GM18868 (cell line): Measurements from ENCODE around the gene KIR2DL4.
"Not testable (repeated sequence)": the region's sequence is repeated elsewhere in the genome, so short reads cannot be mapped to it uniquely, and the experiment has no call there.

Experiments
- ATAC-seq: cut with Tn5 transposase; IDR thresholded peaks from one replicate; pipeline ENCODE4 v1.9.1; 2021; ENCODE audit warnings: mild to moderate bottlenecking, moderate library complexity; ENCODE audit not compliant: unreplicated experiment

KIR2DL4 gene

DNA sequence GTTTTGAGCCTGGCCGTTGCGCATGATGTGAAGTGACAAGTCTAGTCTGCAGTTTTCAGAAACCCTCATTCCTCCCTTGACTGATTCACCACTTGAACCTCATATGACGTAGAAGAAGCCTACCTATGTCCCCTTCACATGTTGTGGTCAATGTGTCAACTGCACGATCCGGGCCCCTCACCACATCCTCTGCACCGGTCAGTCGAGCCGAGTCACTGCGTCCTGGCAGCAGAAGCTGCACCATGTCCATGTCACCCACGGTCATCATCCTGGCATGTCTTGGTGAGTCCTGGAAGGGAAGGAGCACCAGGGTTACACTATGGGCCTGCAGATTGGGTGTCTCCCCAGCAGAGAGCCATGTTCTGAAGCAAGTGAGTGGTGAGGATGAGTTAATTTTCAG lies at the start of gene KIR2DL4:
Gene KIR2DL4, plus strand, starts transcription at position 201 of the 400 bp plus-strand sequence. Its CDS starts 42 bp downstream, at position 243.
- ATAC-seq, result no peak

DNA sequence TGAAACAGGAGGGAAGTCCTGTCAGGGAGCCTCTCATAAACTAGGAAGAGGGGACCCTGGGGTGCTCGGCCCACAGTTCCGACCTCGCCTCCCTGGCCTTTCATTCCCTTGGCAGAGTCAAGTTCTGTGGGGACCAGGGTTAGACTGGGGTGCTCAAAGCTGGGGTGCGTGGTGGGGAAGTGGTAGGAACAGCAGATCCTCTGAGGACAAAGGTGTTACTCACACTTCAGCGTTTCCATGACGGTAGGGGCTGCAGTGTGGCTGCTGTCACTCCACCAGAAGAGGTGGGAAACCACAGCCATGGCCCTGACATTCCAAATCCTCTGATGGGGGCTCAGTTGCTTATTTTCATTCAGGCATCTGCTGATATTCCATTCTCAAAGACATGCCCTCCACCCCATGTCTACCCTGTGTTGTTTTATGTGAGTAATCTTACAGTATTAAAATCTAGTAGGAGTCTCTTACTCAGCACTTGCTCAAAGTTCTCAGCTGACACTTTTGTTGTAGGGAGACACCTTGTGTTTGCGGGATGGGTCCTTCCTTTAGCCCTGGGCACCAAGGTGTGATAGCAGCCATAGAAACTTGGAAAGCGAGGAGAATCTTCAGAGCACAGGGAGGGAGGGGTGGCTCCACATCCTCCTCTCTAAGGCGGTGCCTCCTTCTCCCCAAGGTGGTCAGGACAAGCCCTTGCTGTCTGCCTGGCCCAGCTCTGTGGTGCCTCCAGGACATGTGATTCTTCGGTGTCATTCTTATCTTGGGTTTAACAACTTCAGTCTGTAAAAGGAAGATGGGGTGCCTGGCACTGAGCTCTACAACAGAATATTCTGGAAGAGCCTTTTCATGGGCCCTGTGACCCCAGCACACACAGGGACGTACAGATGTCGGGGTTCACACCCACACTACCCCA lies 47.0 kb upstream of the KIR2DL4 start:
- ATAC-seq, result not testable (repeated sequence)

DNA sequence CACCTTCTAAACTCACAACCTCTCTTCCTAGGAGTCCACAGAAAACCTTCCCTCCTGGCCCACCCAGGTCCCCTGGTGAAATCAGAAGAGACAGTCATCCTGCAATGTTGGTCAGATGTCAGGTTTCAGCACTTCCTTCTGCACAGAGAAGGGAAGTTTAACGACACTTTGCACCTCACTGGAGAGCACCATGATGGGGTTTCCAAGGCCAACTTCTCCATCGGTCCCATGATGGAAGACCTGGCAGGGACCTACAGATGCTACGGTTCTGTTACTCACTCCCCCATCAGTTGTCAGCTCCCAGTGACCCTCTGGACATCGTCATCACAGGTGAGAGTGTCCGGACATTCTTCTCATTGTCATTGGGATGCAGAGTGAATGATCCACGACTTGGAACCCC lies 44.8 kb upstream of the KIR2DL4 start:
- ATAC-seq, result not testable (repeated sequence)

DNA sequence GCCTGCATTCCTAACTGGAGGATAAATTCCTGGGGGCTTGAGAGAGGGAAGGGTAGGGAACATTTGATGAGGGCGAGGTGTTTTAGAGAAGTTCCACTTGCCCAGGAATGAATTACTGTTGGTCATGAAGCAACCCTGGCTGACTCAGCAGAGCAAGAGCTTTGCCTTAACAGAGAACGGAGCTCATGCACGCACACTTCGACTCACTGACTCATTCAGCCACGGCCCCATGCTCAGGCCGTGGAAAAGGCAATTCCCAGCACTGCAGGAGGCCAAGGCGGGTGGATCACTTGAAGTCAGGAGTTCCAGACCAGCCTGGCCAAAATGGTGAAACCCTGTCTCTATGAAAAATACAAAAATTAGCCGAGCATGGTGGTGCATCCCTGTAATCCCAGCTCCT lies 39.2 kb upstream of the KIR2DL4 start:
- not testable (repeated sequence) for ATAC-seq

DNA sequence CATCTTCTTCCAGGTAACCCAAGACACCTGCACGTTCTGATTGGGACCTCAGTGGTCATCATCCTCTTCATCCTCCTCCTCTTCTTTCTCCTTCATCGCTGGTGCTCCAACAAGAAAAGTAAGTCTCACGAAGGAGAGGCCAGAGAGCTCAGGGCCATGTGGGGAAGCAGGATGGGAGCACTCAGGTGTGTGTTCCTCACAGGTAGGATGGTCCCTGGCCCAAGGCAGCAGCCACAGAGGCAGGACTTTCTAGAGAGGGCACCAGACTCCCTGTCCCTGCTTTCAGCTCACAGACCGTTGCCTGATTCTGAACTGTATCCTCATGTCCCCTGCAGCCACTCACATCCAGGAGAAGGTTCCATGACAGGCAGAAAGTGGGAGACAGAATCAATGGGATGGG lies 36.9 kb upstream of the KIR2DL4 start:
- ATAC-seq, result not testable (repeated sequence)

DNA sequence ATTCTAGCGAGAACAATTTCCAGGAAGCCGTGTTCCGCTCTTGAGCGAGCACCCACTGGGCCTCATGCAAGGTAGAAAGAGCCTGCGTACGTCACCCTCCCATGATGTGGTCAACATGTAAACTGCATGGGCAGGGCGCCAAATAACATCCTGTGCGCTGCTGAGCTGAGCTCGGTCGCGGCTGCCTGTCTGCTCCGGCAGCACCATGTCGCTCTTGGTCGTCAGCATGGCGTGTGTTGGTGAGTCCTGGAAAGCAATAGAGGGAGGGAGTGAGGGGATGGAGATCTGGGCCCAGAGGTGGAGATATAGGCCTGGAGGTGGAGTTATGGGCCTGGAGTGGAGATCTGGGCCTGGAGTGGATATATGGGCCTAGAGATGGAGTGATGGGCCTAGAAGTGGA lies 33.8 kb upstream of the KIR2DL4 start, which contains the start of gene KIR2DL1:
Gene KIR2DL1, plus strand, starts transcription at position 148 of the 400 bp plus-strand sequence. Its CDS starts 58 bp downstream, at position 206.
- not testable (repeated sequence) for ATAC-seq

DNA sequence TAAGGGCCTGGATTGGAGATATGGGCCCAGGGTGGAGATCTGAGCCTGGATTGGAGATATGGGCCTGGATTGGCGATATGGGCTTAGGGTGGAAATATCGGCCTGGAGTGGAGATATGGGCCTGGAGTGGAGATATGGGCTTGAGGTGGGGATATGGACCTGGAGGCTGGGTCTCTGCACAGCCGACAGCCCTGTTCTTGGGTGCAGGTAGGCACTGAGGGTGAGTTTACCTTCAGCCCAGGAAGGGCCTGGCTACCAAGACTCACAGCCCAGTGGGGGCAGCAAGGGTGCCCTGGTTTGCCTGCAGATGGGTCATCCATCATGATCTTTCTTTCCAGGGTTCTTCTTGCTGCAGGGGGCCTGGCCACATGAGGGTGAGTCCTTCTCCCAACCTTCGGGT lies 32.9 kb upstream of the KIR2DL4 start:
- ATAC-seq, result not testable (repeated sequence)

DNA sequence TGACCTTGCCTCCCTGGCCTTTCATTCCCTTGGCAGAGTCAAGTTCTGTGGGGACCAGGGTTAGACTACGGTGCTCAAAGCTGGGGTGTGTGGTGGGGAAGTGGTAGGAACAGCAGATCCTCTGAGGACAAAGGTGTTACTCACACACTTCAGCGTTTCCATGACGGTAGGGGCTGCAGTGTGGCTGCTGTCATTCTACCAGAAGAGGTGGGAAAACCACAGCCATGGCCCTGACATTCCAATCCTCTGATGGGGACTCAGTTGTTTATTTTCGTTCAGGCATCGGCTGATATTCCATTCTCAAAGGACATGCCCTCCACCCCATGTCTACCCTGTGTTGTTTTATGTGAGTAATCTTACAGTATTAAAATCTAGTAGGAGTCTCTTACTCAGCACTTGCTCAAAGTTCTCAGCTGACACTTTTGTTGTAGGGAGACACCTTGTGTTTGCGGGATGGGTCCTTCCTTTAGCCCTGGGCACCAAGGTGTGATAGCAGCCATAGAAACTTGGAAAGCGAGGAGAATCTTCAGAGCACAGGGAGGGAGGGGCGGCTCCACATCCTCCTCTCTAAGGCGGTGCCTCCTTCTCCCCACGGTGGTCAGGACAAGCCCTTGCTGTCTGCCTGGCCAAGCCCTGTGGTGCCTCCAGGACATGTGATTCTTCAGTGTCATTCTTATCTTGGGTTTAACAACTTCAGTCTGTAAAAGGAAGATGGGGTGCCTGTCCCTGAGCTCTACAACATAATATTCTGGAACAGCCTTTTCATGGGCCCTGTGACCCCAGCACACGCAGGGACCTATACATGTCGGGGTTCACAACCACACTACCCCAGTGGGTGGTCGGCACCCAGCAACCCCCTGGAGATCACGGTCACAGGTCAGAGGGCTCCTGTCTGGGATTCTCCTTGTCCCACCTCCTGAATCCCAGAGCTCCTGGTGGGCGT lies 32.1 kb upstream of the KIR2DL4 start:
- not testable (repeated sequence) for ATAC-seq

DNA sequence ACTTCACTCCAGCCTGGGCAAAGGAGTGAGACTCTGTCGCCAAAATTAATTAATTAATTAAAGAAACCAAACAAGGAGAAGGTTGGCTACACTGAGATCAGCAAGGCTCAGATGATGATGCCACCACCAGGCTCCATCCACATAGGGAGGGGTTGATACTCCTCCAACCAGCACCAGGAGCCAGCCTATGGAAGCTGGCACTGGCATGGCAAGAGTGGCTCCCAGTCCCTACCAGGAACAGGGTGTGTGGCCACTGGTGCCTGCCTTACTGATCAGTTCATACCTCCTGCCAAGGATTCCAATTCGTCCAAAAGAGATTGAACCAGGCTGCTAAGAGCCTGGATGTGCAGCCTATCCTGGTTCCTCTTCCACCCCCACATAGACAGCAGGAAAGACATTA lies 30.7 kb upstream of the KIR2DL4 start:
- not testable (repeated sequence) for ATAC-seq

DNA sequence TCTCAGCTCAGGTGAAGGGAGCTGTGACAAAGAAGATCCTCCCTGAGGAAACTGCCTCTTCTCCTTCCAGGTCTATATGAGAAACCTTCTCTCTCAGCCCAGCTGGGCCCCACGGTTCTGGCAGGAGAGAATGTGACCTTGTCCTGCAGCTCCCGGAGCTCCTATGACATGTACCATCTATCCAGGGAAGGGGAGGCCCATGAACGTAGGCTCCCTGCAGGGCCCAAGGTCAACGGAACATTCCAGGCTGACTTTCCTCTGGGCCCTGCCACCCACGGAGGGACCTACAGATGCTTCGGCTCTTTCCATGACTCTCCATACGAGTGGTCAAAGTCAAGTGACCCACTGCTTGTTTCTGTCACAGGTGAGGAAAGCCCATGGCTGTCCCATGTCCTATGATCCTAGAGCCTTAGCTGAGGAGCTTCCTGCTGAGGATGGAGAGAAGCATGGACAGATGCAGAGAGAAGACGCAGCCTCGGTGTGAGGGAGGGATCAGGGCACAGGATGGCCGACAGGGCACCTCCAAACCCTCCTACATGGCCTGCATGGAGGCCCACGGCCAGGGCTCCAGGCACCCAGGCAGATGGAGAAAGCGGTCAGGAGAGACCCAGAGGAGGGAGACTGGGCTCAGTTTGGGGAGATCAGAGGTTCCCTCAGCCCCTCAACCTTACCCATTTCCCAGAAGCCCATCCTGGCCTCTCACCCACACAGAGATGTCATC lies 28.2 kb upstream of the KIR2DL4 start:
- ATAC-seq, result not testable (repeated sequence)

DNA sequence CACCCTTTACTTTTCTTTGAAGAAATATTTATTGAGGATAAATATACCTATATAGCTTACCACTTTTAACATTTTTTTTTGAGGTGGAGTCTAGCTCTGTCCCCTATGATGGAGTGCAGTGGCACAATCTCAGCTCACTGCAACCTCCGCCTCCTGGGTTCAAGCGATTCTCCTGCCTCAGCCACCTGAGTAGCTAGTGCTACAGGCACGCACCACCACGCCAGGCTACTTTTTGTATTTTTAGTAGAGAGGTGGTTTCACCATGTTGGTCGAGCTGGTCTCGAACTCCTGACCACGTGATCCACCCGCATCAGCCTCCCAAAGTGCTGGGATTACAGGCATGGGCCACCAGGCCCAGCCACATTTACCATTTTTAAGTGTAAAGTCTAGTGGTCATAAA lies 27.6 kb upstream of the KIR2DL4 start:
- ATAC-seq, result not testable (repeated sequence)

DNA sequence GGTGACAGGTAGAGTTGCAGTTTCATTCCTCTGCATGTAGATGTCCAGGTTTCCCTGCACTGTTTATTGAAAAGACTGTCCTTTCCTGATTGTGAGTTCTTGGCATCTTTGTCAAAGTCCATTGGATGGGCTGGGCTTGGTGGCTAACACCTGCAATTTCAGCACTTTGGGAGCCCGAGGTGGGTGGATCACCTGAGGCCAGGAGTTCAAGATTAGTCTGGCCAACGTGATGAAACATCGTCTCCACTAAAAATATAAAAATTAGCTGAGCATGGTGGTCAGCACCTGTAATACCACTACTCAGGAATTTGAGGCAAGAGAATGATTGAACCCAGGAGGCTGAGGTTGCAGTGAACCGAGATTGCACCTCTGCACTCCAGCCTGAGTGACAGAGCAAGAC lies 25.6 kb upstream of the KIR2DL4 start:
- not testable (repeated sequence) for ATAC-seq

DNA sequence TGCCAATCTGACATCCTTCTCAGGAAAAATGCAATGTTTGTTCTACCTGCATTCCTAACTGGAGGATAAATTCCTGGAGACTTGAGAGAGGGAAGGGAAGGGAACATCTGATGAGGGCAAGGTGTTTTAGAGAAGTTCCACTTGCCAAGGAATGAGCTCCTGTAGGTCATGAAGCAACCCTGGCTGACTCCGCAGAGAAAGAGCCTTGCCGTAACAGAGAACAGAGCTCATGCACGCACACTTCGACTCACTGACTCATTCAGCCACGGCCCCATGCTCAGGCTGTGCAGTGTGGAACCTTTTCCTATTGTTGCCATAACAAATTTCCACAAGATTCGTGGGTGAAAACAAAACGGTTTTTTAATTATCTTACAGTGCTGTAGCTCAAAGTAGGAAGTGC lies 24.5 kb upstream of the KIR2DL4 start:
- ATAC-seq, result not testable (repeated sequence)

DNA sequence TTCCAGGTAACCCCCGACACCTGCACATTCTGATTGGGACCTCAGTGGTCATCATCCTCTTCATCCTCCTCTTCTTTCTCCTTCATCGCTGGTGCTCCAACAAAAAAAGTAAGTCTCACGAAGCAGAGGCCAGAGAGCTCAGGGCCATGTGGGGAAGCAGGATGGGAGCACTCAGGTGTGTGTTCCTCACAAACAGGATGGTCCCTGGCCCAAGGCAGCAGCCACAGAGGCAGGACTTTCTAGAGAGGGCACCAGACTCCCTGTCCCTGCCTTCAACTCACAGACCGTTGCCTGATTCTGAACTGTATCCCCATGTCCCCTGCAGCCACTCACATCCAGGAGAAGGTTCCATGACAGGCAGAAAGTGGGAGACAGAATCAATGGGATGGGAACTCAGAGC lies 20.5 kb upstream of the KIR2DL4 start:
- ATAC-seq, result not testable (repeated sequence)

DNA sequence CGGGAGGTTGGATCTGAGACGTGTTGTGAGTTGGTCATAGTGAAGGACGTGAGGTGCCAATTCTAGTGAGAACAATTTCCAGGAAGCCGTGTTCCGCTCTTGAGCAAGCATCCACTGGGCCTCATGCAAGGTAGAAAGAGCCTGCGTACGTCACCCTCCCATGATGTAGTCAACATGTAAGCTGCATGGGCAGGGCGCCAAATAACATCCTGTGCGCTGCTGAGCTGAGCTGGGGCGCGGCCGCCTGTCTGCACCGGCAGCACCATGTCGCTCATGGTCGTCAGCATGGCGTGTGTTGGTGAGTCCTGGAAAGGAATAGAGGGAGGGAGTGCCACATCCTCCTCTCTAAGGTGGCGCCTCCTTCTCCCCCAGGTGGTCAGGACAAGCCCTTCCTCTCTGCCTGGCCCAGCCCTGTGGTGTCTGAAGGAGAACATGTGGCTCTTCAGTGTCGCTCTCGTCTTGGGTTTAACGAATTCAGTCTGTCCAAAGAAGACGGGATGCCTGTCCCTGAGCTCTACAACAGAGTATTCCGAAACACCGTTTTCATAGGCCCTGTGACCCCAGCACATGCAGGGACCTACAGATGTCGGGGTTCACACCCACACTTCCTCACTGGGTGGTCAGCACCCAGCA lies 17.2 kb upstream of the KIR2DL4 start:
- ATAC-seq, result not testable (repeated sequence)

DNA sequence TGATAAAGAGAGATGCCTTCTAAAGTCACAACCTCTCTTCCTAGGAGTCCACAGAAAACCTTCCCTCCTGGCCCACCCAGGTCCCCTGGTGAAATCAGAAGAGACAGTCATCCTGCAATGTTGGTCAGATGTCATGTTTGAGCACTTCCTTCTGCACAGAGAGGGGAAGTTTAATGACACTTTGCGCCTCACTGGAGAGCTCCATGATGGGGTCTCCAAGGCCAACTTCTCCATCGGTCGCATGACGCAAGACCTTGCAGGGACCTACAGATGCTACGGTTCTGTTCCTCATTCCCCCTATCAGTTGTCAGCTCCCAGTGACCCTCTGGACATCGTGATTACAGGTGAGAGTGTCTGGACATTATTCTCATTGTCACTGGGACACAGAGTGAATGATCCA lies 15.3 kb upstream of the KIR2DL4 start:
- not testable (repeated sequence) for ATAC-seq

DNA sequence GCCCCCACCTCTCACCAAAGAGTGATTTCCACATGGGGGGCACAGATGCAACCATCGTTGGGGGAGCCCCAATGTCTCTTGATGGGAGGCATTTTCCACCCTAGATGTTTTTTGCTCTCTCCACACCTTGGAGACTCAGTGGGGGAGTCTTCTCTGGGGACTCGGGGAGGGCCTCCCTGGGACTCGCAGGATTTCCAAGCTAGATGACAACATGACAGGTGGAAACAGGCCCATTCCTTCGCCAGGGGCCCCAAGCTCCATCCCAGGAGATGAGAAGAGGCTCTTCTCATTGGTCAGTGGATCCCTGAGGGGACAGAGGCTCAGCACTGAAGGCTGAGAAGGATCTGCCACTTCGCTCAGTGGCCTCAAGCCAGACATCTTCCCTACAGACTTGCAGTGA lies 12.7 kb upstream of the KIR2DL4 start:
- no peak for ATAC-seq

DNA sequence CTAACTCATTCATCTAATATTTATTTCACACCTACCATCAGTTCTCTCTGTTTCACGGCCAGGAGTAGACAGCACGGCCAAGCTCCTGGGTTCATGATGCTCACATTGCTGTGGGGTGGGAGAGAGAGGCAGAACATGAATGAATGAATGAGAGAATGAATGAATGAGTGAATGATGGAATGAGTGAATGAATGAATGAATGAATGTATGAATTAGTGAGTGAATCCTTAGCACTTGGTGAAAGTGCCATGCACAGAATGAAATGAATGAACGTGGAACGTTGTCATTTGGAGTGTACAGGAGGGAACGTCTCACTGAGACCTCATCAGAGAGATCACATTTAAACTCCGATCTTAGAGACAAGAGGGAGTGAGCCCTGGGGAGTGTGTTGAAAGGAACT lies 11.9 kb upstream of the KIR2DL4 start:
- ATAC-seq, result no peak

DNA sequence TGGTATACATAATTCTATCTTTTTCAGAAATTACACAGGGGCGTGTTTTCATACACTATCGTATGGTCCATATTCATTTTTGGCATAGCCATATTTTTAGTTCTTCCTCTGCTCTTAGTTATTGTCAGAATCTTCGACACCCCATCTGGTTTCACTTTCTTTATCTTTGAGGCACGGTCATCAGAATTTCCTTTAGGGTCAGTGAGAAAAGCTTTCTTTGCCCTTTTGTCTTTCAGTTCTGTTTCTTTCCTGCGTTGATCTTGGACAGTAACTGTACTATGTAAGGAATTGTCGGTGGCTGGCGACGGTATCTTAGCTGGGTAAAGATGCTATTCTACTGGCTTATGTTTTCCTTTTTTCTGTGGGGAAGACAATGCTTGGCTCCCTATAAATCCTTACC lies 10.6 kb upstream of the KIR2DL4 start:
- no peak for ATAC-seq

DNA sequence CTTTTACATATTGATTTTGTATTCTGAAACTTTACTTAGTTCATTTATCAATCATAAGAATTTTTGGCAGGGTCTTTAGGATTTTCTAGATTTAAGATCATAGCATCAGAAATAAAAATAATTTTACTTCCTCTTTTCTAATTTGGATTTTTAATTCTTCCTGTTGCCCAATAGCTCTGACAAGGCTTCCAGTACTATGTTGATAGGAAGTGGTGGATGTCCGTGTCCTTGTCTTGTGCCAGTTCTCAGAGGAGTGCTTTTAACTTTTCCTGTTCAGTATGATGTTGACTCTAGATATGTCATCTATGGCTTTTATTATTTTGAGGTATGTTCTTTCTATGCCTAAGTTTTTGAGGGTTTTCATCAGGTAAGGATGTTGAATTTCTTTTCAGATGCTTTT lies 7.7 kb upstream of the KIR2DL4 start:
- ATAC-seq, result no peak
